ENCODE results near the gene SHB.
A peak's percentile ranks its signal among the peaks of the same experiment; 100 is the strongest.

Gene SHB

GRCh38 chr9:38088006-38088925, 19.2 kb upstream of the SHB start:
- DNase-seq = peak; percentile 89

- DNase-seq = no peak
Measured at GRCh38 chr9:38086496-38086895, 17.5 kb upstream of the SHB start.

DNA sequence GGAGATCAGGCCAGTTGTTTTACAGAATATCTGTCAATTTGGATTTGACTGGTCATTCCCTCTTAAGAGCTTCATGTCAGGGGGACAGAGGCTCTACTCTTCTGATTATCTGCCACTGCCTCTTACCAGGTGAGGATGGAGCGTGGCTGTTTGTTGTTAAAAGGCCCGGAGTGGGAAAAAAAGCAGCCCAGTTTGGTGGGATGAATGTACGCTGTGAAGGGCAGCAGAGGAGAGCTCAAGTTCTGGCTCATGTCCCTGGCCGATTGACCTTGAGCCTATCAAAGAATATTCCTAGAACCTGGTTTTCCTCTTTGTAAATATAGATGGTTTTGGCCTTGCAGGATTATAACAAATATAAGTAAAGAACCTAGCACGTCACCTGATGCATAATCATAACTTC, 16.3 kb upstream of the SHB start:
- no peak for DNase-seq

- DNase-seq = no peak
Measured at GRCh38 chr9:38084556-38084880, 15.5 kb upstream of the SHB start.

GRCh38 chr9:38083858-38084555, 15.0 kb upstream of the SHB start:
- DNase-seq = no peak

DNA sequence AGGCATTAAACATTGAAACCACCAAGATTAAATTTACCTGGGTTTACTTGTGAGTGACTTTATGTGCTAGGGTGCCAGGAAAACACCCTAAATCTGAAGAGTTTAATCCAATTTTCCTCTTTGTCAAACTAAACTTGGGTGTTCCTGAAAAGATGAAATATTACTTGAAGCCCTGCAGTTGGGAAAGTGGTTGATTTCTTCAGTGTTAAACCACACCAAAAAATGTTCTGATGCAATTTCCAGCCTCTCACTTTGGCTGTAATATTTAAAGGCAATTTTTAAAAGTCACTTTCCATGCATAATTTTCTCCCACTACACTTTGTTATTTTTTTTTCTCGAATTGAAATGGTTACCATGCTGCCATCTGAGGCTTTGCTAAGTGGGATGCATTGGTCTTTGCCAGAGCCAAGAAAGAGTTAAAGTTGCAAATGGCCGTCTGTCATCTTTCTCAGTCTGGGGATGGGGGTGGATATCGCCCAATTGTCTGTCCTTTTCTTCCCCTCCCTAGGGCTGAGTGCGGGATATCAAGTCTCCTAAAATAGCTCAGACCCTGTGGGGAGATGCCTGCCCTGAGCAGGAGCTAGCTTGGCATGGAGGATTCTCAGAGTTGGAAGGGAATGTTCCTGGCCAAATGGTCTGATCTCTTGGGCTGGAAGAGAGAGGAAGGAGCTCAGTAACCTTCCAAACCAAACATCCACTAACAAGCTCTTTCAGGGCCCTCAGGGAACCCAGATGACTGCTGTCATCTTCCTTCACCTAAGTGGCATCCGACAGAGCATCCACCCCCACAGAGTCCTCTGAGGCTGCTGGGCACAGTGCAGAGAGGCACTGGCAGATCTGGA, 13.6 kb upstream of the SHB start:
- DNase-seq = no peak

DNA sequence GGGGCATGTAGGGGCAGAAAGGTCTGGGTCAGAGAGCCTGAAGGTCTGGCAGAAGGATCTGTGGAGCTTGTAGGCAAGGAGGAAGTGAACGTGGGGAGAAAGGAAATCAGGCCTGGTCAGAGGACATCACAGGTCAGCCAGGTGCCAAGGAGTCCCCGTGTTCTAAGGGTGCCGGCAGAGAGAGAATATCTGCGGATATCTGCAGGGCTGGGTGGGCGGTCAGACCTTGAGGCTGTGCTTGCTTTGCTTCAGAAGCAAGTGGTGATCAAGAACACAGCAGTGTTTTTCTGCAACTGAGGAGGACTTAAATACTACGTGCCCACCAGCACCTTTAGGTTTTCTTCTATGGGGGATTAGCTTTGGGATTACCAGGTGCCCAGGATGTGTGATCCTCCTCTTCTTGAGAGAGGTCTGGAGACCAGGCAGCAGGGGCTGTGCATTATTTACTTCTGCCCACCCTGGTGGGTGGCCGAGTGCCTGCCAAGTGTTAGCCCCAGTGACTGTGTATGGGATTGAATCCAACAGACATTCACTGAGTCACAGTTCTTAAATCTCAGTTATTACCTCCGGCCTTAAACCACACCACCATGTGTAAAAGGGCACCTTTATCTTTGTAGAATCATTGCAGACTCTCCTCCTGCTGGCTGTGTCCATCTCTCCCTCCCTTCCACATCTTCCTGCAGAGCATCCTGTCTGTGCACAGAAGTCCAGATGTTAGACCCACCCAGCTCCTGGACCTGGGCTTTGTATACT, 12.5 kb upstream of the SHB start:
- DNase-seq = no peak

GRCh38 chr9:38079461-38080031, 10.5 kb upstream of the SHB start:
- DNase-seq = no peak

- DNase-seq = no peak
Measured at GRCh38 chr9:38075272-38075671, 6.2 kb upstream of the SHB start.

DNA sequence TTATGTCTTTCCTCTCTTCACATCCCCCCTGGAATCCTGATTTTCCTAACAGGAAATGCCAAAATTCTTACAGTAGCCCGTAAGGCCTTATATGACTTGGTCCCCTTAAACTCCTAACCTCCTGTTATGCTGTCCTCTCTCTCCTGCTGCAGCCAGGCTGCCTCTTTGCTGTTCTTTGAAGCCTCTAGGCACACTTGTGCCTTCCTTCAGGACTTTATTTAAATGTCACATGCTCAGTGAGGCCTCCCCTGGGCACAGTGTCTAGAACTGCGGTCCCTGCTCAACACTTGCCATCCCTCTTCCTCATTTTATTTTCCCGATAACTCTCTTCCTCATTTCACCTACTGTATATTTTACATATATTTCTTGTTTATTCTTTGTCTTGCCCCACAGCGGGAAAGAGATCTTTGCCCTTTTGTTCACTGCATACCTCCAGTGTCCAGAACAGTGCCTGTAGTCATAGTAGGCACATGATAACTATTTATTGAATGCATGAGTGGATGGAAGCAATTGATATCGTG, 5.5 kb upstream of the SHB start:
- no peak for DNase-seq

DNA sequence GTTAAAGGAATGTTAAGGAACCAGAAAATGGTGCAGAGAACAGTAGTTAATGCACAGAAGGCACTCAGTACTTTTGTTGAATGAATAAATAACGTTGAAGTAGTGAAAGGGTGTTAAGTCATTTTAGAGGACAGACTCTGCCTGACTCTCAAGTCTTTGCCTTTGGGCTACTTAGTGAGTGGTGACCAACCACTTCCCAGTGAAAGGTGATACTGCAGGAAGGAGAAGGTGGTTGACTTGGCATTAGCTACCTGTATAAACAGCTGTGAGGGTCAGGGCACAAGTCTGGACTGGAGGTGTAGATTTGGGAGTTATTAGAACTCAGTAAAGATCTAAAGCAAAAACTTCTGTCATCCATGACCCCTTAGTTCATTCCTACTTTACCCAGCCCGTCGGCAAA, 4.9 kb upstream of the SHB start:
- DNase-seq = no peak

GRCh38 chr9:38071470-38072134, 2.6 kb upstream of the SHB start:
- DNase-seq = no peak

GRCh38 chr9:38067859-38068681, 957 bp downstream of the SHB start:
- peak; percentile 68 for DNase-seq

DNA sequence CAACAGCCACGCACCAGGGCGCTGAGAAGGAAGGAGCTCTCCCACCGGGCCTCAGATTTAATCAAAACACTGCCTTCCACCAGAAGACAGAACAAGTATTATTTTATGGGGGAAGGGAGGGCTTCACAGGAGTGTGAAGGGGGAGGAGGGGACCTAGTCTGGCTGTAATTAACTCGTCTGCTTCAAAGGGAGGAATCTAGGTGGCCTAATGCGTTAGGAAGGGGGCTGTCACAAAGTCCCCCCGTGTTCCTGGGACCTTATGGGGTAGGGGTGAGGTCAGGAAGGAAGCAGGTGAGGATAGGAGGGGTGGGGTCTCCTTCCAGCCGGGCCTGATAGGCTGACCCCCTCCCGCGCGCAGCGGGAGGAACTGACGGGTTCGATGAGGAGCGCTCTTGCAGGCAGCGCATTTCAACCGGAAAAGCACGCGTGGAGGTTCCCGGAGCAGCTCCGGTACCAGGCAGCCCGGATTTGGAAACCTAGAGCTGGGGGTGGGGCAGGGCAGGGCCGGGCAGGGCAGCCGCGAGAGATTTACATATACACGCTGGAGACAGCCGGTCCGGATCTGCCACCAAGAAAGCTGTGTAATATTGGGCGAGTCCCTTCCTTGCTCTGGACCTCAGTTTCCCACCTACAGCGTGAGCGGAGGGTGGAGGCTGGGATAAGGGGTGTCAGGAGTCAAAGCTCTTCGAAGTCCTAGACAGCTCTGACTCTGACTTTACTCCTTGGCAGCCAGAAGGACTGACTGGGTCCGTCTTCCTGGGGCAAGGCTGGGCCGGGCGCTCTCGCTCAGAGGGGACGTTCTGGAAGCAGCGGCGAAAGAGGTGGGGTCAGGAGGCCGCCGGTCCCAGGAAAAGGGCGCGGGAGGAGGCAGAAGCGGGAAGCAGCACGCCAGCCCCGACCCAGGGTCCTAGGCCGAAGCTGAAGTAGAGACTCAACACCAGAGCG, 1.8 kb downstream of the SHB start:
- DNase-seq = peak; percentile 69

- DNase-seq = no peak
Measured at GRCh38 chr9:38066197-38066913, 2.7 kb downstream of the SHB start.

DNA sequence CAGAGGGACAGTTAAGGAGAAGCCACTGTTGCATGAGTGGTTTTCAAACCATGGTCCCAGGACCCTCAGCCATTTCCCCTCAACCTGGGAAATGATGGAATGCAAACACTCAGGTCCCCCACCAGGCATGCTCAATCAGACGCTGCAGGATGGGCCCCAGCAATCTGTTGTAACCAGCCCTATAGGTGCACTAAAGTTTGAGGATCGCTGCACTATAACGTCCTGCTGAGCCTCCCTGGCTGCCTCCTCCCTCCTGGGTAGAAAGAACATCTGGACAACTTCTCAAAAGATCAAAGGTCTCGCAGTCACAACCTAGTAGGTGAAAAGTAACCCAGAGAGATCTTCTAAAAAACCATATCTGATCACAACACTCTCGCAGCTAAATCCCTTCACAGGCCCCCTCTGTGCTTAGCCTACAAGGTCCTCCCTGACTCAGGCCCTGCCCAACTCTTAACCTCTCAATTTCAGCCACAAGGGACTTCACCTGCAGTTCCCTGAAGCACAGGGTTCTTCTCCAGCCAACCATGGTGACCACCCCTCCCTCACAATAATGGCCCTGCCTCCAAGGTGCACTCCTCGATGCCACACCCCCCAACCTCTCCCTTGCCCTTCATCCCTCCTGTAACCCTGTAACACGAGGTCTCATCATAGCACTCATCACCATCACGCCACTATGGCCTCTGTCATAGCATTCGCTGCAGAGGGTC, 3.5 kb downstream of the SHB start:
- no peak for DNase-seq

- DNase-seq = no peak
Measured at GRCh38 chr9:38064842-38065368, 4.1 kb downstream of the SHB start.

DNA sequence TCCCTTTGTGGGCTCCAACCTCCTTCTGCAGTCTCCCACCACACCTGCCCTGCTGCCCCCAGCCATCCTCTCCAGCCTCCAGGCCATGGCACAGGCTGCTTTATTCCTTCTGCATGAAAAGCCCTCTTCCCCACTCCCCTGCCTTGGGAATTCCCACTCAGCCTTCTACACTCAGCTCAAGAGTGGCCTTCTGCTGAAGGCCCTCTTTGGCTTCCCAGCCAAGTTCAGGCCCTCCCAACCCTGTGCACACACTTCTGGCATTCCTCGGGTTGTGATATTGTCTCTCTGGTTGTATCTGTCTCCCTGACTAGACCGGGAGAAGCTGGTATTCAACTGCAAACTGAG, 5.7 kb downstream of the SHB start:
- no peak for DNase-seq

Data from eye (tissue), 1 donor.